ENCODE results near the gene TMEM165. TPM values are rescaled to one million over a fixed set of nuclear protein-coding genes. Genes with fewer than 3 reads are reported as not detected.

TMEM165 gene
- total and polyA plus RNA-seq, 9 of the 15 experiments (the other 6 are each of a cell fraction or from before 2014, with no cell fraction given), result 21.3 to 145 (median 96.8) TPM

- ChIA-PET POLR2A (interaction anchor here (0.6 to 1.9 kb wide), 10 partner anchors 9 to 144 kb away, joined by 3 to 6 read pairs (median 5); partner anchors contain the start of gene SRD5A3), CTCF (ENCODE audit: low intra/inter-chr PET ratio) (no interaction called here)
- Histone ChIP-seq H3K9ac (ENCODE audit: insufficient read depth in 1 of 2, low read depth in 2 of 2, low read length in 2 of 2) (peak overlapping the region; percentile 88 to 92), H4K20me1 (replicated peaks; ENCODE audit: control insufficient read depth, insufficient read depth, low read length) (peaks cover 30% of the 10 kb centered on the region), H3K4me3 (peak overlapping the region; percentile 97), H3K9me3 (replicated peaks; ENCODE audit: control insufficient read depth, insufficient read depth, low read depth, low read length) (no peaks in the 10 kb centered on the region), H3K36me3 (ENCODE audit: control insufficient read depth, insufficient read depth, low read length) (peaks cover 54% of the 10 kb centered on the region), H3K4me2 (ENCODE audit: insufficient read depth, low read length) (peak overlapping the region; percentile 93), H3K27me3 (ENCODE audit: control insufficient read depth in 2 of 2, insufficient read depth in 2 of 2, low read length in 2 of 2) (no peaks in the 10 kb centered on the region), H3K27ac (ENCODE audit: extremely low read depth, low read depth, low read length) (peak overlapping the region; percentile 34; the same call in 2 of the 3 replicates), H2AFZ (ENCODE audit: low read depth, low read length) (no peak overlapping the region), H3K79me2 (ENCODE audit: control insufficient read depth, insufficient read depth, low read length) (peaks cover 84% of the 10 kb centered on the region), H3K4me1 (replicated peaks in 1 of 2; ENCODE audit: control insufficient read depth in 2 of 2, insufficient read depth in 2 of 2, low read length in 2 of 2) (peaks cover 6 to 13% of the 10 kb centered on the region in 2 experiments; a peak in 4 of 5 replicates), H3K9me1 (ENCODE audit: control insufficient read depth, insufficient read depth, low read length) (peaks cover 3% of the 10 kb centered on the region)
- FAIRE-seq, result no peak
- intact Hi-C loops (cut with micrococcal nuclease) (loop anchor here (5.0 kb wide), 1 partner anchor 233 kb away; no protein-coding TSS in a partner anchor), in situ Hi-C loops (cut with MboI) (no loop called here)
- no peak for TF ChIP-seq ZNF318 (IDR thresholded peaks at IDR 0.05; ENCODE audit: borderline replicate concordance in 1 of 2, low read depth in 1 of 2)
- TF ChIP-seq TFAM (CRISPR knock-in tag; conservative IDR thresholded peaks at IDR 0.05), result no peak
- TF ChIP-seq ZBTB40 (IDR thresholded peaks at IDR 0.05), result 0 out of 2 replicates have a peak, but pooled peaks have one; percentile 4
- TF ChIP-seq ZBTB40 (CRISPR knock-in tag; IDR thresholded peaks at IDR 0.05), result no peak
- DNase-seq (ENCODE audit: extremely low read depth in 1 of 4, low spot score in 3 of 4), result peak in 1 of 4 experiments; percentile 29
- 3% methylated on average over 3 of the region's 3 CpGs for WGBS (ENCODE audit: insufficient coverage, low coverage, missing lambda C conversion rate)
- peak; percentile 2 for ATAC-seq
- BruUV-seq (replicated peaks), result no TSS peak
These were observed 3.2 kb downstream of the TMEM165 start for GRCh38 chr4:55398966-55399365.
